Right lobe of liver (tissue), 6 donors: ENCODE data around the gene SOAT1. TPM values are rescaled to one million over a fixed set of nuclear protein-coding genes. Genes with fewer than 3 reads are reported as not detected.

ENCODE experiments used
- ATAC-seq, 4 donors: fragments of 200-7000 bp; cut with Tn5 transposase; one replicate each; pipeline ENCODE4 v1.9.1; 2020; ENCODE audit warnings: mild to moderate bottlenecking in 4 of 4, moderate library complexity in 4 of 4
- DNase-seq, 3 donors: peaks; one replicate each; pipeline ENCODE4 v3.0.0-alpha.2; 2020
- H3K27ac ChIP-seq, 3 donors: fragments of 200-600 bp; one replicate each; pipeline ENCODE4 v1.8.0; 2022
- H3K27me3 ChIP-seq, 2 donors: fragments of 200-600 bp; one replicate each; pipeline ENCODE4 v1.8.0; 2022
- H3K36me3 ChIP-seq, 4 donors: fragments of 200-600 bp; sonication (generic) in 1 of 4; one replicate each; pipeline versions ENCODE4 v1.5.1 to v1.8.0; 2017 to 2022; ENCODE audit warnings: control low read depth in 1 of 4
- H3K4me1 ChIP-seq, 4 donors: fragments of 200-600 bp; sonication (generic) in 1 of 4; one replicate each; pipeline versions ENCODE4 v1.5.1 to v1.8.0; 2017 to 2022; ENCODE audit warnings: control low read depth in 1 of 4
- H3K4me3 ChIP-seq, 3 donors: fragments of 200-600 bp; one replicate each; pipeline ENCODE4 v1.8.0; 2022
- H3K9me3 ChIP-seq, 4 donors: fragments of 200-600 bp; sonication (generic) in 1 of 4; one replicate each; pipeline versions ENCODE4 v1.5.1 to v1.8.0; 2017 to 2022; ENCODE audit warnings: control low read depth in 1 of 4
- CTCF ChIP-seq, 4 donors: fragments of 200-600 bp in 3 of 4; fragments of 450-650 bp in 1 of 4; IDR thresholded peaks; one replicate each; pipeline versions ENCODE4 v1.5.1 to v1.8.0; 2016 to 2022; ENCODE audit warnings: antibody characterized with exemption in 4 of 4, mild to moderate bottlenecking in 2 of 4
- POLR2A ChIP-seq: fragments of 450-650 bp; IDR thresholded peaks from one replicate; pipeline ENCODE4 v1.6.1; 2017; ENCODE audit warnings: antibody characterized with exemption, mild to moderate bottlenecking
- WGBS: methylation state at CpG from one replicate; pipeline ENCODE4 v1.1.6; 2018; ENCODE audit warnings: low coverage, low lambda C conversion rate; ENCODE audit not compliant: insufficient coverage; ENCODE audit errors: missing lambda C conversion rate; 5-methylcytosine and 5-hydroxymethylcytosine counted together
- intact Hi-C, 2 donors: fragments of 100-400 bp; cut with DNase I; formaldehyde crosslinking; loops; one replicate each; pipeline versions ENCODE4 v1.11.2 to v1.14.1; 2022
- total RNA-seq, 6 experiments: library from RNA; depleted of rRNA in 2 of 6; stranded (reverse); fragments of >200 nt in 2 of 6; fragmentation: NEBNext Ultra II Directional in 3 of 6; extraction: Animal tissue kit (Norgen Biotek cat#: 25700) in 3 of 6; gene quantifications; one replicate each; pipeline versions ENCODE4 v1.1.0 to v1.2.4, GENCODE V29; 2016 to 2023
- donor health status: DM: no; HTN: yes; CAD: no.
- donor health status: DM: no; HTN: no; CAD: no.
- donor health status: DM: no; HTN: no; CAD: no.
- donor health status: DM: no; HTN: yes; CAD: no.
- donor health status: DM: no; HTN: yes; CAD: no.

Gene SOAT1
- total RNA-seq, 6 experiments from 2014 or later, result 5.8 to 20.5 (median 14.3) TPM

DNA sequence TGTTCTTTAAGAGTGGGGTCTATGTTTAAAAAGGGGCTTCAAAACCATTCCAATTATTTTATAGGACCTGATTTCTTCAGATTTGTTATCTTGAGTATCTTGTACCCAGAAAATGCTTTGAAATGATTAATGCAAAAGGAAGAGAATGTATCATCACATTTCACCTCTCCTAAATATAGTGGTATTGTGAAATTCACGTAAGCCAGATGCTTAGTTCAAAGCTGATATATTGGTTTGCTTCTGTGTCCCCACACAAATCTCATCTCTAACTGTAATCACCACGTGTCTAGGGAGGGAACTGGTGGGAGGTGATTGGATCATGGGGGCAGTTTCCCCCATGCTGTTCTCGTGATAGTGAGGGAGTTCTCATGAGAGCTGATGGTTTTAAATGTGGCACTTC is 8.5 kb downstream of the SOAT1 start:
- TF ChIP-seq CTCF (IDR thresholded peaks at IDR 0.05) (no peak), POLR2A (no peak)
- intact Hi-C loops, result no loop called here
- Histone ChIP-seq H3K36me3 (peaks cover 0 to 7% (median 0%) of the 10 kb centered on the region in 4 donors), H3K27me3 (no peaks in the 10 kb centered on the region), H3K4me1 (peaks cover 0 to 15% (median 6%) of the 10 kb centered on the region in 4 donors), H3K27ac (no peak overlapping the region), H3K4me3 (no peak overlapping the region), H3K9me3 (no peaks in the 10 kb centered on the region)
- WGBS, result 86% methylated on average over 3 of the region's 3 CpGs
- ATAC-seq (no peak), DNase-seq (no peak)

DNA sequence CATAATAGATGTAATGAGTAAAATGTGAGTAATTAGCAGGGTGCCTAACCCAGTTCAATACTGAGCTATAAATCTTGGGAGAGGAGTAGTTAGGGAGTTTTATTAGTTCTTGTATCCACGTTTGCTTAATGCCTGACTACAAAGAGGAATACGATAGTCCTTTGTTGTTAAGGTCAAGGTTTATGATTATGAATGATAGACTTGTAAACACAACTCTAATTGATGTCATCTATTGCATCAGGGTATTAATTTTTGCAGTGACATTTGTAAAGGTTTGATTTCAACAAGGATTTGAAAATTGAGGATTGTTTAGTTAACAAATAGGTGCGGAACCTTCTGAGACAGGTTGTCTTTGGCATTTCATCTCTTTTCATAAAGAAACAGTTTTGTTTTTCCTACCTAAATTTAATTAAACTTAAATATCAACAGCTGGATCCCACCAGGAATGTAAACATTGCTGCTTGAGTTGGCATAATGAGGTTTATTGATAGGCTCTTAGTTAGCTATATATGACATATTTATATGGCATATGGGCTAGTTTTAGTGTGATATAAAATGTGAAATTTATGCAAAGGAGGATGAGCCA is 9.7 kb downstream of the SOAT1 start:
- H3K27me3 ChIP-seq, result no peaks in the 10 kb centered on the region
- intact Hi-C loops, result no loop called here
- 80% methylated on average over 3 of the region's 3 CpGs for WGBS
- ATAC-seq, result no peak
- no peak overlapping the region for H3K4me3 ChIP-seq
- H3K9me3 ChIP-seq, result no peaks in the 10 kb centered on the region
- DNase-seq, result no peak
- TF ChIP-seq POLR2A, result no peak
- TF ChIP-seq CTCF (IDR thresholded peaks at IDR 0.05), result no peak
- H3K36me3 ChIP-seq, result peaks cover 0 to 7% (median 0%) of the 10 kb centered on the region in 4 donors
- H3K4me1 ChIP-seq, result peaks cover 0 to 11% (median 5%) of the 10 kb centered on the region in 4 donors
- H3K27ac ChIP-seq, result no peak overlapping the region

- Histone ChIP-seq H3K27ac (no peak overlapping the region), H3K9me3 (no peaks in the 10 kb centered on the region), H3K4me1 (no peaks in the 10 kb centered on the region), H3K27me3 (no peaks in the 10 kb centered on the region), H3K4me3 (no peak overlapping the region), H3K36me3 (peaks cover 0 to 7% (median 0%) of the 10 kb centered on the region in 4 donors)
- intact Hi-C loops, result no loop called here
- no peak for TF ChIP-seq POLR2A
- no peak for TF ChIP-seq CTCF (IDR thresholded peaks at IDR 0.05)
- WGBS, result 63% methylated on average over 1 of the region's 1 CpG
- ATAC-seq (no peak), DNase-seq (no peak)
Observed at GRCh38 chr1:179305450-179305849, 11.9 kb downstream of the SOAT1 start.

- H3K27ac ChIP-seq, result no peak overlapping the region
- H3K4me1 ChIP-seq, result no peaks in the 10 kb centered on the region
- 59% methylated on average over 3 of the region's 3 CpGs for WGBS
- no peak for TF ChIP-seq POLR2A
- TF ChIP-seq CTCF (IDR thresholded peaks at IDR 0.05), result no peak
- no peak for DNase-seq
- no peaks in the 10 kb centered on the region for H3K9me3 ChIP-seq
- no peaks in the 10 kb centered on the region for H3K27me3 ChIP-seq
- no peaks in the 10 kb centered on the region for H3K36me3 ChIP-seq
- no peak for ATAC-seq
- H3K4me3 ChIP-seq, result no peak overlapping the region
- intact Hi-C loops, result no loop called here
Observed at GRCh38 chr1:179310291-179310690, 16.7 kb downstream of the SOAT1 start.
